Gastrocnemius medialis (tissue), 4 donors: ENCODE data around the gene MAML3. TPM values are rescaled to one million over a fixed set of nuclear protein-coding genes. Genes with fewer than 3 reads are reported as not detected.
A peak's percentile ranks its signal among the peaks of the same experiment; 100 is the strongest.

Experiments
- ATAC-seq, 2 donors: fragments of 150-250 bp; one replicate each; pipeline ENCODE4 v1.9.1; 2016
- DNase-seq, 2 donors: peaks; one replicate each; pipeline ENCODE4 v3.0.0-alpha.2; 2019
- H3K27ac ChIP-seq, 4 donors: fragments of 200-600 bp; sonication (generic); 1 replicate in 1 of 4; 2 replicates in 3 of 4; pipeline ENCODE4 v1.5.1; 2016 to 2018; ENCODE audit warnings: mild to moderate bottlenecking in 2 of 4, moderate library complexity in 1 of 4
- H3K27me3 ChIP-seq, 3 donors: fragments of 200-600 bp; sonication (generic) in 2 of 3; 1 replicate in 1 of 3; 2 replicates in 2 of 3; pipeline versions ENCODE4 v1.5.1 to v1.6.0; 2016 to 2019; ENCODE audit warnings: mild to moderate bottlenecking in 1 of 3, moderate library complexity in 1 of 3
- H3K36me3 ChIP-seq, 2 donors: fragments of 200-600 bp; sonication (generic) in 1 of 2; one replicate each; pipeline ENCODE4 v1.5.1; 2017 to 2018
- H3K4me1 ChIP-seq, 2 donors: fragments of 200-600 bp; sonication (generic) in 1 of 2; one replicate each; pipeline ENCODE4 v1.5.1; 2016 to 2017; ENCODE audit warnings: mild to moderate bottlenecking in 2 of 2
- H3K4me3 ChIP-seq, 4 donors: fragments of 200-600 bp; sonication (generic) in 3 of 4; 1 replicate in 1 of 4; 2 replicates in 3 of 4; pipeline ENCODE4 v1.5.1; 2016 to 2019; ENCODE audit warnings: mild to moderate bottlenecking in 2 of 4
- H3K9me3 ChIP-seq, 3 donors: fragments of 200-600 bp; sonication (generic) in 2 of 3; 1 replicate in 1 of 3; 2 replicates in 2 of 3; pipeline ENCODE4 v1.5.1; 2016 to 2019
- POLR2A ChIP-seq, 2 donors: fragments of 450-650 bp; IDR thresholded peaks; one replicate each; pipeline ENCODE4 v1.6.1; 2017; ENCODE audit warnings: antibody characterized with exemption in 2 of 2, mild to moderate bottlenecking in 2 of 2, moderate library complexity in 2 of 2
- in situ Hi-C, 4 donors: fragments of 200-750 bp; cut with MboI; loops; one replicate each; pipeline versions ENCODE4 v1.15.0 to v1.8.0; 2017; ENCODE audit warnings: low sequenced_read_pairs in 4 of 4
- intact Hi-C: fragments of 100-400 bp; cut with DNase I; formaldehyde crosslinking; loops from one replicate; pipeline ENCODE4 v1.15.1; 2023; ENCODE audit warnings: low total_unique reads
- total RNA-seq, 4 donors: library from RNA; depleted of rRNA; stranded (reverse); fragments of >200 nt; gene quantifications; one replicate each; pipeline versions ENCODE4 v1.1.0 to v1.2.3, GENCODE V29; 2016
- TF ChIP-seq, protein P1 (sequence below), 5 experiments: fragments of 450-650 bp in 3 of 5; fragments of 200-600 bp in 2 of 5; sonication (generic) in 2 of 5; IDR thresholded peaks in 4 of 5; conservative IDR thresholded peaks in 1 of 5; 1 replicate in 4 of 5; 2 replicates in 1 of 5; pipeline ENCODE4 v1.5.1; 2016 to 2019; ENCODE audit warnings: antibody characterized with exemption in 5 of 5, mild to moderate bottlenecking in 3 of 5, moderate library complexity in 3 of 5

Gene MAML3
- total RNA-seq, 4 donors from 2014 or later: 0.98 to 1.5 (median 1.4) TPM

- intact Hi-C loops: loop anchor here (5.0 kb wide), 2 partner anchors 165 to 250 kb away; partner anchors contain the start of gene MAML3
- in situ Hi-C loops: no loop called here
- Histone ChIP-seq H3K4me3 (peak overlapping the region; percentile 43 to 57 (median 50)), H3K27me3 (no peaks in the 10 kb centered on the region), H3K36me3 (no peaks in the 10 kb centered on the region), H3K4me1 (peaks cover 10 to 15% of the 10 kb centered on the region in 2 donors), H3K9me3 (no peaks in the 10 kb centered on the region), H3K27ac (peak overlapping the region in 3 of 4 donors; percentile 35 to 41 (median 38))
- TF ChIP-seq, protein P1, sequence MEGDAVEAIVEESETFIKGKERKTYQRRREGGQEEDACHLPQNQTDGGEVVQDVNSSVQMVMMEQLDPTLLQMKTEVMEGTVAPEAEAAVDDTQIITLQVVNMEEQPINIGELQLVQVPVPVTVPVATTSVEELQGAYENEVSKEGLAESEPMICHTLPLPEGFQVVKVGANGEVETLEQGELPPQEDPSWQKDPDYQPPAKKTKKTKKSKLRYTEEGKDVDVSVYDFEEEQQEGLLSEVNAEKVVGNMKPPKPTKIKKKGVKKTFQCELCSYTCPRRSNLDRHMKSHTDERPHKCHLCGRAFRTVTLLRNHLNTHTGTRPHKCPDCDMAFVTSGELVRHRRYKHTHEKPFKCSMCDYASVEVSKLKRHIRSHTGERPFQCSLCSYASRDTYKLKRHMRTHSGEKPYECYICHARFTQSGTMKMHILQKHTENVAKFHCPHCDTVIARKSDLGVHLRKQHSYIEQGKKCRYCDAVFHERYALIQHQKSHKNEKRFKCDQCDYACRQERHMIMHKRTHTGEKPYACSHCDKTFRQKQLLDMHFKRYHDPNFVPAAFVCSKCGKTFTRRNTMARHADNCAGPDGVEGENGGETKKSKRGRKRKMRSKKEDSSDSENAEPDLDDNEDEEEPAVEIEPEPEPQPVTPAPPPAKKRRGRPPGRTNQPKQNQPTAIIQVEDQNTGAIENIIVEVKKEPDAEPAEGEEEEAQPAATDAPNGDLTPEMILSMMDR (IDR thresholded peaks at IDR 0.05 in 4 of 5, conservative IDR thresholded peaks at IDR 0.05 in 1 of 5): no peak
- TF ChIP-seq POLR2A (IDR thresholded peaks at IDR 0.05): no peak
- peak; percentile 69 for ATAC-seq
- DNase-seq: no peak
These were observed 251.4 kb downstream of the MAML3 start for GRCh38 chr4:139902321-139903320.

GRCh38 chr4:139901531-139902320, 252.3 kb downstream of the MAML3 start:
- intact Hi-C loops: loop anchor here (5.0 kb wide), 2 partner anchors 164 to 251 kb away; partner anchors contain the start of gene MAML3
- peak; percentile 43 to 48 for ATAC-seq
- Histone ChIP-seq H3K9me3 (no peaks in the 10 kb centered on the region), H3K4me3 (peak overlapping the region; percentile 43 to 57 (median 50)), H3K27me3 (no peaks in the 10 kb centered on the region), H3K36me3 (no peaks in the 10 kb centered on the region), H3K27ac (peak overlapping the region in 3 of 4 donors; percentile 13 to 41 (median 35)), H3K4me1 (peaks cover 10 to 15% of the 10 kb centered on the region in 2 donors)
- in situ Hi-C loops: no loop called here
- no peak for TF ChIP-seq POLR2A (IDR thresholded peaks at IDR 0.05)
- TF ChIP-seq, protein P1 (IDR thresholded peaks at IDR 0.05 in 4 of 5, conservative IDR thresholded peaks at IDR 0.05 in 1 of 5): no peak
- DNase-seq: no peak

DNA sequence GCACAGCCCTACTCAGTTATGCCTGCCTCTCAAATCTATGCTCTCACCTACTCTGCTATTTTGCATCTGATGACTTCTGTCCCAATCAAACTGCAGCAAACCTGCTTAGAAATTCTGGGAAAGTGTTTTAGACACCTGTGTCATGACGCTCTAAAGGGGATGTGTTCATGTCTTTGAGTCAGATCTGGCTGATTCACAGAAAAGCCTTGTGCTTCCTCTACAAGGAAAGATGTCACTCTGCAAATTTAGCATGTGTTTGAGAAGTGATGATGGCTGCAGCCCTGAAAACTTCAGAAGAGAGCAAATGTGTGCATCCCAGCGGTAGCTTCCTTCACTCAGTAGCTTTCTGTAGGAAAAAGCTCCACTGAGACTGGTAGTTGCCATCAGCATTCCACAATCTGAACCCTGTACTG, 253.0 kb downstream of the MAML3 start:
- intact Hi-C loops: loop anchor here (5.0 kb wide), 2 partner anchors 164 to 251 kb away; partner anchors contain the start of gene MAML3
- Histone ChIP-seq H3K27me3 (no peaks in the 10 kb centered on the region), H3K27ac (no peak overlapping the region), H3K36me3 (no peaks in the 10 kb centered on the region), H3K4me1 (peaks cover 10 to 15% of the 10 kb centered on the region in 2 donors), H3K4me3 (no peak overlapping the region), H3K9me3 (no peaks in the 10 kb centered on the region)
- no peak for DNase-seq
- in situ Hi-C loops: no loop called here
- no peak for ATAC-seq
- TF ChIP-seq, protein P1 (IDR thresholded peaks at IDR 0.05 in 4 of 5, conservative IDR thresholded peaks at IDR 0.05 in 1 of 5): no peak
- no peak for TF ChIP-seq POLR2A (IDR thresholded peaks at IDR 0.05)

DNA sequence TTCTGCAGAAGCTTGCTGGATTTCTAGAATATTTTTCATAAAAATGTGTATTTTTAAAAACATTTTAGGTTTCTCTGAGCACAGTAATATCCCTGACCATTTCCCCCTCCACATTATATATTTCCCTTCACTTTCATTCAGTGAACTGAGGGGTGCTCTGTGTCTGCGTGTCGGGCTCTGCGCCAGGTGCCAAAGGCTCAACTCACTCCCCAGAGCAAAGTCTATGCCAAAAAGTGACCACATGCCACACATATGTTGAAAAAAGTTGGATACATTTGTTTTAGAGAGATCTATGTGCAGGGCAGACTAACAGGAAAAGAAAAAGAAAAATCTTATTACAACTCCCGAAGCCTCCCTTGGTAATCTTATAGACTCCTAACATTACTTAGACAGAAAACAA, 254.6 kb downstream of the MAML3 start:
- no peak overlapping the region for H3K27ac ChIP-seq
- H3K9me3 ChIP-seq: no peaks in the 10 kb centered on the region
- no peaks in the 10 kb centered on the region for H3K27me3 ChIP-seq
- in situ Hi-C loops (no loop called here), intact Hi-C loops (no loop called here)
- ATAC-seq (no peak), DNase-seq (no peak)
- H3K36me3 ChIP-seq: no peaks in the 10 kb centered on the region
- peaks cover 10 to 15% of the 10 kb centered on the region in 2 donors for H3K4me1 ChIP-seq
- no peak overlapping the region for H3K4me3 ChIP-seq
- no peak for TF ChIP-seq POLR2A (IDR thresholded peaks at IDR 0.05)
- TF ChIP-seq, protein P1 (IDR thresholded peaks at IDR 0.05 in 4 of 5, conservative IDR thresholded peaks at IDR 0.05 in 1 of 5): no peak
